MCF 10A (cell line): ENCODE measurements around the gene PHLDB3. TPM values are rescaled to one million over a fixed set of nuclear protein-coding genes. Genes with fewer than 3 reads are reported as not detected.
"Not testable (repeated sequence)": the region's sequence is repeated elsewhere in the genome, so short reads cannot be mapped to it uniquely, and the experiment has no call there.

ENCODE experiments used
- BruUV-seq: library from RNA; stranded (reverse); fragments of 400-500 nt; replicated peaks from 2 replicates; lab custom pipeline; 2021; lab: Mats Ljungman, UMichigan
- CTCF ChIA-PET: fragments of 300-600 bp; sonication (Branson Sonifier 250); formaldehyde crosslinking; extraction: SDS; loops from one replicate; lab custom pipeline; 2021; ENCODE audit warnings: antibody characterized with exemption, inconsistent platforms; lab: Yijun Ruan, JAX
- POLR2A ChIA-PET: fragments of 300-600, 350-650 bp; sonication (Branson Sonifier 250); formaldehyde crosslinking; extraction: SDS; loops from one replicate; lab custom pipeline; 2020; ENCODE audit warnings: antibody characterized with exemption, inconsistent platforms; lab: Yijun Ruan, JAX
- DNase-seq: peaks from one replicate; pipeline ENCODE4 v3.0.0-alpha.2; 2018; ENCODE audit not compliant: unreplicated experiment
- H3K27ac Mint-ChIP-seq: one replicate; pipeline ENCODE4 v1.8.0; 2022; ENCODE audit warnings: mild to moderate bottlenecking, low read depth, mixed read lengths; ENCODE audit not compliant: unreplicated experiment
- H3K27me3 Mint-ChIP-seq: one replicate; pipeline ENCODE4 v1.8.0; 2022; ENCODE audit warnings: mixed read lengths; ENCODE audit not compliant: insufficient read depth, unreplicated experiment
- H3K36me3 Mint-ChIP-seq: one replicate; pipeline ENCODE4 v1.8.0; 2022; ENCODE audit warnings: mild to moderate bottlenecking, moderate library complexity, mixed read lengths; ENCODE audit not compliant: insufficient read depth, unreplicated experiment
- H3K4me1 Mint-ChIP-seq: one replicate; pipeline ENCODE4 v1.8.0; 2022; ENCODE audit warnings: mixed read lengths; ENCODE audit not compliant: insufficient read depth, unreplicated experiment
- H3K4me3 Mint-ChIP-seq: one replicate; pipeline ENCODE4 v1.8.0; 2022; ENCODE audit warnings: mild to moderate bottlenecking, moderate library complexity, mixed read lengths; ENCODE audit not compliant: unreplicated experiment
- H3K9me3 Mint-ChIP-seq: one replicate; pipeline ENCODE4 v1.8.0; 2022; ENCODE audit warnings: mixed read lengths; ENCODE audit not compliant: unreplicated experiment
- intact Hi-C: fragments of 100-400 bp; cut with micrococcal nuclease; formaldehyde crosslinking; loops from 2 replicates; pipeline ENCODE4 v1.14.1; 2022
- total RNA-seq: library from RNA; stranded (reverse); gene quantifications from 2 replicates; pipeline ENCODE4 v1.2.3, GENCODE V29; 2022
- TF ChIP-seq, protein P1 (sequence below): fragments of 200-600 bp; IDR thresholded peaks from one replicate; pipeline ENCODE4 v1.8.0; 2022; ENCODE audit warnings: antibody characterized with exemption, mild to moderate bottlenecking; ENCODE audit not compliant: unreplicated experiment

Gene PHLDB3
- total RNA-seq, 1 experiment from 2014 or later: 11.8 TPM

GRCh38 chr19:43525836-43526771, 21.6 kb upstream of the PHLDB3 start:
- intact Hi-C loops: no loop called here
- no TSS peak for BruUV-seq

DNA sequence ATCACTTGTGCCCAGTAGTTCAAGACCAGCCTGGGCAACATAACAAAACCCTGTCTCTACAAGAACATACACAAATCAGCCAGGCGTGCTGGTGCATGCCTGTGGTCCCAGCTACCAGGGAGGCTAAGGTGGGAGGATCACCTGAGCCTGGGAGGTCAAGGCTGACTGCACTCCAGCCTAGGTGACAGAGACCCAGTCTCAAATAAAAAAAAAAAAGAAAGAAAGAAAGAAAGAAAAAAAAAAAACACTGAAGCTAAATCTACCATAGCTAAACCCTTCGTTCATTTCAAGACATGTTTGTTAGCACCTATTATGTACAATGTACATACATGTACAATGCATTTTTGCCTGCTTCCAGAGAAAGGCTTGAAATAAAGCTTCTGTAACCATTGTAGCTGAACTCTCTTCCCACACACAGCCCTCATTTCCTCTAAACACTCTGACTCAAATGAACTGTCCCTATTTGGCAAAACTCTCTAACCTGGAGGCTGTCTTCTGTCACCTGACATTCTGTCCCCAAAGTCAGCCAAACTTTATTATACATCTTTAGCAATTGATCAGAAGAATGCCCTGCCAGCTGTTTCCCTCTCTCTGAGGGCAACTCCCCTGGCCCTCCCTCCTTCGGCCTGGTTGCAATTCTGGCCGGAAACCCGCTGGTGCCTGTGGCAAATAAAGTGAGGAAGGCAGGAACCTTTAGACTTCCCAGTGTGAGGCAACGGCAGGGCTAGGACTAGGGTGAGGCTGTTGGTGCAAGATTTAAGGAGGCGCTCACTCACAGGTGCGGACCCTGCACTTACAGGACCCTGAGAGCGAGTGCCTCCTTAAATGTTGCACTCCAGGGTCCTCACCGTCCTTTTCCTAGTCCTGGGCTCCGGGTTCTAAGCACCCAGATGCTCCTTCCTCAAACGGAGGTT, 20.6 kb upstream of the PHLDB3 start:
- H3K4me1 Mint-ChIP-seq: peaks cover 26% of the 10 kb centered on the region
- intact Hi-C loops: no loop called here

More at GRCh38 chr19:43525836-43526771, 21.6 kb upstream of the PHLDB3 start:
- Mint-ChIP-seq H3K4me3 (peak overlapping the region; percentile 84), H3K9me3 (no peaks in the 10 kb centered on the region), H3K27ac (peak overlapping the region; percentile 88), H3K4me1 (peaks cover 26% of the 10 kb centered on the region), H3K27me3 (no peaks in the 10 kb centered on the region), H3K36me3 (peaks cover 21% of the 10 kb centered on the region)
- ChIA-PET CTCF (interaction anchor here (0.6 to 9.4 kb wide), 5 partner anchors 11 to 980 kb away, joined by 3 to 261 read pairs (median 6); no protein-coding TSS in a partner anchor), POLR2A (interaction anchor here (0.6 to 5.9 kb wide), 18 partner anchors 7 to 233 kb away, joined by 3 to 75 read pairs (median 6); partner anchors contain the start of genes IRGQ, LYPD3, PHLDB3 and PINLYP)
- TF ChIP-seq, protein P1, sequence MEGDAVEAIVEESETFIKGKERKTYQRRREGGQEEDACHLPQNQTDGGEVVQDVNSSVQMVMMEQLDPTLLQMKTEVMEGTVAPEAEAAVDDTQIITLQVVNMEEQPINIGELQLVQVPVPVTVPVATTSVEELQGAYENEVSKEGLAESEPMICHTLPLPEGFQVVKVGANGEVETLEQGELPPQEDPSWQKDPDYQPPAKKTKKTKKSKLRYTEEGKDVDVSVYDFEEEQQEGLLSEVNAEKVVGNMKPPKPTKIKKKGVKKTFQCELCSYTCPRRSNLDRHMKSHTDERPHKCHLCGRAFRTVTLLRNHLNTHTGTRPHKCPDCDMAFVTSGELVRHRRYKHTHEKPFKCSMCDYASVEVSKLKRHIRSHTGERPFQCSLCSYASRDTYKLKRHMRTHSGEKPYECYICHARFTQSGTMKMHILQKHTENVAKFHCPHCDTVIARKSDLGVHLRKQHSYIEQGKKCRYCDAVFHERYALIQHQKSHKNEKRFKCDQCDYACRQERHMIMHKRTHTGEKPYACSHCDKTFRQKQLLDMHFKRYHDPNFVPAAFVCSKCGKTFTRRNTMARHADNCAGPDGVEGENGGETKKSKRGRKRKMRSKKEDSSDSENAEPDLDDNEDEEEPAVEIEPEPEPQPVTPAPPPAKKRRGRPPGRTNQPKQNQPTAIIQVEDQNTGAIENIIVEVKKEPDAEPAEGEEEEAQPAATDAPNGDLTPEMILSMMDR: no peak
- peak; percentile 29 for DNase-seq

GRCh38 chr19:43523696-43524095, 19.1 kb upstream of the PHLDB3 start:
- H3K27me3 Mint-ChIP-seq, H3K9me3 Mint-ChIP-seq, intact Hi-C loops, H3K4me3 Mint-ChIP-seq, H3K27ac Mint-ChIP-seq, BruUV-seq, DNase-seq: not testable (repeated sequence)
- POLR2A ChIA-PET: interaction anchor here (1.2 kb wide), 1 partner anchor 10 kb away, joined by 3 read pairs; the partner anchor contains the start of gene ZNF575
- H3K36me3 Mint-ChIP-seq: peaks cover 29% of the 10 kb centered on the region
- CTCF ChIA-PET: interaction anchor here (1.0 to 9.4 kb wide), 4 partner anchors 20 to 92 kb away, joined by 3 to 261 read pairs (median 6); no protein-coding TSS in a partner anchor
- peaks cover 24% of the 10 kb centered on the region for H3K4me1 Mint-ChIP-seq

More for the DNA sequence above, 20.6 kb upstream of the PHLDB3 start:
- POLR2A ChIA-PET: interaction anchor here (0.6 to 5.9 kb wide), 21 partner anchors 8 to 1204 kb away, joined by 3 to 75 read pairs (median 4); partner anchors contain the start of genes IRGQ, LYPD3, PHLDB3 and PINLYP
- Mint-ChIP-seq H3K27ac (peak overlapping the region; percentile 88), H3K36me3 (peaks cover 26% of the 10 kb centered on the region), H3K9me3 (no peaks in the 10 kb centered on the region), H3K27me3 (no peaks in the 10 kb centered on the region), H3K4me3 (peak overlapping the region; percentile 84)
- DNase-seq: peak; percentile 94
- TF ChIP-seq, protein P1: no peak
- BruUV-seq: no TSS peak
- CTCF ChIA-PET: interaction anchor here (0.6 to 9.4 kb wide), 16 partner anchors 12 to 1295 kb away, joined by 3 to 261 read pairs (median 3); partner anchors contain the start of gene XRCC1

GRCh38 chr19:43522929-43523328, 18.4 kb upstream of the PHLDB3 start:
- CTCF ChIA-PET: interaction anchor here (0.9 to 9.4 kb wide), 3 partner anchors 13 to 91 kb away, joined by 4 to 261 read pairs (median 6); no protein-coding TSS in a partner anchor
- BruUV-seq: no TSS peak

More at GRCh38 chr19:43522929-43523328, 18.4 kb upstream of the PHLDB3 start:
- no peak for DNase-seq
- Mint-ChIP-seq H3K4me1 (peaks cover 23% of the 10 kb centered on the region), H3K27ac (peak overlapping the region; percentile 67), H3K27me3 (no peaks in the 10 kb centered on the region), H3K4me3 (no peak overlapping the region), H3K9me3 (no peaks in the 10 kb centered on the region), H3K36me3 (peaks cover 29% of the 10 kb centered on the region)
- TF ChIP-seq, protein P1: no peak
- POLR2A ChIA-PET: interaction anchor here (1.1 to 1.2 kb wide), 2 partner anchors 10 to 70 kb away, joined by 3 read pairs; partner anchors contain the start of gene ZNF575
- intact Hi-C loops: no loop called here
